Kidney capillary endothelial cell (primary cell): ENCODE measurements around the gene L3MBTL4.
"Not testable (repeated sequence)": the region's sequence is repeated elsewhere in the genome, so short reads cannot be mapped to it uniquely, and the experiment has no call there.

ENCODE experiments used
- DNase-seq: peaks from one replicate; pipeline ENCODE4 v3.0.0-alpha.2; 2018; ENCODE audit warnings: low spot score

L3MBTL4 gene

GRCh38 chr18:6297875-6298274 lies 116.8 kb downstream of the L3MBTL4 start:
- DNase-seq, result no peak

GRCh38 chr18:6294148-6294784 lies 120.4 kb downstream of the L3MBTL4 start:
- DNase-seq, result peak; percentile 17

- DNase-seq, result no peak
Measured at GRCh38 chr18:6289843-6290242, 124.9 kb downstream of the L3MBTL4 start.

DNA sequence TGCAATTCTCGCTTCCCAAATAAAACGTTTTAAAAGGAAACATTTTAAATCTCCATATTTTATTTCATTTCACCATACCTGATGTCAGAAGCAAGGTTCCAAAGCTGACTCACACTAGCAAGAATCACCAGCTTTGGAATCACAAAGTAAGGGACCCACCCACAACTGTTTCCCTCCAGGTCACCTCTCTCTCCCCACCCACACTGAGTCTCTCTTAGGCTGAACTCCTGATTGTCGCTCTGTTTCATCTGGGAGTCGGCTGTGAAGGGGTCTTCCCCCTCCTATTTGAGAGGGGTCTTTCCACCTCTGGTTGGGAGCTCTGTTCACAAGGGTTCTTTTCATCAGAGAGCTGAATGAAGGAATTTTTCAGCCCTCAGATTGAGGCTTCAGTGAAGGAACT lies 128.1 kb downstream of the L3MBTL4 start:
- DNase-seq, result no peak

DNA sequence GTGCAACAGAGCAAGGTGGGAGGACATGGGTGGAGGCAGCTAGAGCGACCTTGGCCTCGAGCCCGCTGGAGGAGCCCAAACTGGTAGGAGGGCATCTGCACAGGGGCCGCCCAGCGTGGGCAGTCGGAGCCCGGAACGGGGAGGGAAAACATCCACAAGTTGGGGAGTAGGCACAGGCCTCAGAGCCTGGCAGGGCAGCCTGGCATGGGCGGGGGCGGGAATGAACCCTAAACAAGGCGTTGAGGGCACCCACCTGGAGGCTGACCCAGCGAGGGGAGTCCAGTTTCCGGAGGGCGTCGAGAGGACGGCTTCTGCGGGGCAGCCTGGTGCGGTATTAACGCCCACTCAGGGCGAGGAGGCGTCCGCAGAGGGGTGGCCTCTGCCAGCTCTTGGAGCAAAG lies 129.9 kb downstream of the L3MBTL4 start:
- DNase-seq, result no peak

- DNase-seq, result no peak
Measured at GRCh38 chr18:6284300-6284699, 130.4 kb downstream of the L3MBTL4 start.

GRCh38 chr18:6281874-6282273 lies 132.8 kb downstream of the L3MBTL4 start:
- DNase-seq, result no peak

DNA sequence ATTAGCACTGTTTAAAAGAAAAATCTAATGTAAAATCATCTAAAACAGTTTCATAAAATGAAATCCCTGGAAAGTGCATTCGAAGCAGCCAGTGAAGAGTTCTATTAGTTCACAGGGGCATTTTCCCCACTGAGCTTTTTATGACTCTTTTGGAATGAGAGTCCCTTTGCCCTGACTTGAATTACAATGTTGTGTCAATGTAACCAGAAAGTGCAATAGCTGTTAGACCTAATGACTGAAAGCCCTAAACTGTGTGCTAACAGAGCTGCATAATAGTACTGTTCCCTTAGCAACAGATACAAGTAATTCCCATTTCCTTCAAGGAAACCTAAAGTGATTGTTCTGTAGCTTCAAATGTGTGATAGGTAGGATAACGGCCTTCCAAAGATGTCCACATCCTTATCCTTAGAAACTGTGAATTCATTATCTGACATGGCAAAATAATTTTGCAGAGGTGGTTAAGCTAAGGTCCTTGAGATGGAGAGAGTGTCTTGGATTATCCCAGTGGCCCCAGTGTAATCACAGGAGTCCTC lies 134.4 kb downstream of the L3MBTL4 start:
- DNase-seq, result no peak

DNA sequence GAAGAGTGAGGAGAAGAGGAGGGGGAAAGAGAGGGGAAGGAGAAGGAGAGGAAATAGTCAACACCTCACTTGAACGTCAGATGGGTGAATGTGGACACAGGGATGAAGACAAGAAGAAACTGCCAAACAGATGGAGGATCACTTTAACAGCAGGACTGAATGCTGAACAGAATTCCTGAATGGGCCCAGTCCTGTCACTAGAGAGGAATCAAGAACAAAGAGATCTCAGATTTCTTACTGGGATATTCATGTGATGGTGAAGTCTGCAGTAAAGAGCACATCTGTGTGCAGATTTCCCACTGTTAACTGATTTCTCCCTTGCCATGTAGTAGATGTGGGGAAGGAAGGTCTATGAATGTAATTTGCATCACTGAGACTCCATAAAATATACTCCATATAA lies 135.4 kb downstream of the L3MBTL4 start:
- DNase-seq, result no peak

- no peak for DNase-seq
Measured at GRCh38 chr18:6273423-6273822, 141.3 kb downstream of the L3MBTL4 start.

GRCh38 chr18:6272144-6272543 lies 142.6 kb downstream of the L3MBTL4 start:
- not testable (repeated sequence) for DNase-seq

- DNase-seq, result no peak
Measured at GRCh38 chr18:6271585-6271984, 143.1 kb downstream of the L3MBTL4 start.

GRCh38 chr18:6270771-6271216 lies 143.9 kb downstream of the L3MBTL4 start:
- DNase-seq, result no peak

GRCh38 chr18:6269660-6270332 lies 144.9 kb downstream of the L3MBTL4 start:
- DNase-seq, result no peak

DNA sequence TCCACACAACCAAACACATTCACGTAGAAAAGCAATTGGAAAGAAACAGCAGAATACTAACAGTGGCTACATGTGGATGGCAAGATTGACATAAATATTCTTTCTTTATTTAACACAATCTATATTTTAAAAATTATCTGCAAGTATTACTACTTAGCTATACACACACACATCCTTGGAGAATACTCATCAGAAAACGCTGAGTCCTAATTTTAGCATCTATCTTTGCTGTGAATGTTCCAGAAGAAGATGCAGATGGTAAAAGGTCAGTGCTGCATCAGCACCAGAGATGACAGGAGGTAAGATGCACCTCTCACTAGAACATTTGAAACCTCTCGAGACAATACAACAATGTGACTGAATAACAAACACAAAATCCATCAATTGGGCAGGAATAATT lies 148.5 kb downstream of the L3MBTL4 start:
- DNase-seq, result no peak

GRCh38 chr18:6261938-6262337 lies 152.8 kb downstream of the L3MBTL4 start:
- DNase-seq, result no peak

GRCh38 chr18:6259324-6259723 lies 155.4 kb downstream of the L3MBTL4 start:
- DNase-seq, result not testable (repeated sequence)

DNA sequence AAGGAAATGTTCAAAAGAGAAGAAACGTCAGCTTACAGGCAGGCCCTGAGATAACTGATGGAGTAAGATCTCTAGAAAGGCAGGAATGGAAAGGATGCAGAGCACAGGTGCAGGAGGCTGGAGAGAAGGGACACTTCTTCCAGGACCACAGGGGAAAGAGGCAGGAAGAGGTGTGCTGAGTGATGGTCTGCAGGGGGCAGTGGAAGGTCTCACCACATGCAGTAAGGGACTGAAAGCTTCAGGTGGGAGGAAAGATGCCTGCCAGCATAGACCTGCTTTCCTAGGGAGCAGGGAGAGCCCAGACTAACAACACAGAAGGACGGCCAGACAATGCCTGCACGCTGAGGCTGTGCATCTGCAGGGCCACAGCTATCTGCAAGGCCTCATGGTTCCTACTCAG lies 156.8 kb downstream of the L3MBTL4 start:
- DNase-seq, result no peak

DNA sequence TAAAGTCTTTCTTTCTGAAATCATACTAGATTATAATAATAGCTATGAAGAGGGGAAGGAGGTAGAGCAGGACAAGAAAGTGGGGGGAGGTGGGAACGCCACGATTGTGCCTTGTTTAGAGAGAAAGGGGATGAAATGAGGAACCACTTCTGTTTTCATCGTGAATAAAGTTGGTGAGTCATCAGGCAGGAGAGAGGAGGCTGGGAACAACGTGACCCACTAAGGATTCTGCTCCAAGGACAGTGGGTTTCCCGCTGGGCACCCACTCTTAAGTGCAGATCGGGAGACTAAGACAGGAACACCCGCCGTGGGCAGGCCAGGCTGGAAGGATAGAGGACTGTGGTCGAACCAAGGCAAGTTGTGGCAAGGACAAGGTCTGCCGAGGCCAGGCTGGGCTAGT lies 158.2 kb downstream of the L3MBTL4 start:
- no peak for DNase-seq

DNA sequence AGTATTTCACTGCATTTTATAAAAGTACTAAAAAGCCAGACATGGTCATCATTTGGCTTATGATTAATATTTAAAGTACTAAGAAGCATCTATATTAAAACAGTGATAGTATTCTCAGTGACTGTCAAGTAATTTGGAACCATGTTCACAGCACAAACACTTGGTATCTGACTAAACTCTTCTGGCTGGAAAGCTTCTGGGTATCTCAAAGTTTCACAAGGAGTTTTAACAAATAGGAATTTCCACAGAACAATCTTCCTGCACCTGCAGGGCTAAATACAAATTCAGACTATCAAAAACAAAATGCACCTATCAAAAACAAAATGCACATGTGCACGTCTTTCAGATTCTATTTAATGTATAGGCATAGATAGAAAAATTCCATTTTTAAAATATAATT lies 158.8 kb downstream of the L3MBTL4 start:
- DNase-seq, result no peak

- DNase-seq, result peak; percentile 5
Measured at GRCh38 chr18:6255116-6255705, 159.5 kb downstream of the L3MBTL4 start.

DNA sequence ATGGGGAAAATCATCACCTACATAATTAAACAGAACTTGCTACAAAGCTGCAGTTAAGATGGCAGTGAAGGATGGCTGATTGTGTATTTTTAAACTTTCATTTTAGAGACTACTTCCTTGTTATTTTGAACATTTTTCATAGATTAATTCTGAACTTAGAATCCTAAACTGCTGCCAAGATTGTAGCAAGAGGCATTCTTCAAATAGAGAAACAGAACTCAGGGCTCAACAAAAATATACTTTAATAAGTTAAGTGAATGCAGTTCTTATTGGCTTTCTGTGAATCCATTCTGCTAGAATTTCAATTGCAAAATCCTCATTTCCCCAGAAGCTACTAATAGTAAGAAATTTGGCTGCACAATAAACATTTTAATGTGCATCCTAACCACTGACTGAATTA lies 160.3 kb downstream of the L3MBTL4 start:
- DNase-seq, result no peak

- no peak for DNase-seq
Measured at GRCh38 chr18:6251084-6251483, 163.6 kb downstream of the L3MBTL4 start.
